SK-N-SH (cell line): ENCODE results near the gene NDUFB4.

Experiments used
- CTCF ChIP-seq: fragments of 200-600 bp; sonication (generic); IDR thresholded peaks from 2 replicates; pipeline ENCODE4 v1.6.1; 2017; ENCODE audit warnings: antibody characterized with exemption, mild to moderate bottlenecking, moderate library complexity
- EP300 ChIP-seq, 2 experiments: IDR thresholded peaks; 2 replicates each; pipeline versions ENCODE4 v1.4.0 to v1.6.1; 2012; ENCODE audit warnings: borderline replicate concordance in 1 of 2, low read depth in 1 of 2, low read length in 1 of 2
- EZH2phosphoT487 ChIP-seq: fragments of 200-600 bp; sonication (generic); IDR thresholded peaks from 2 replicates; pipeline ENCODE4 v1.6.1; 2017; ENCODE audit warnings: low read depth, mixed run types, mild to moderate bottlenecking, antibody characterized with exemption, moderate library complexity, borderline replicate concordance
- GABPA ChIP-seq: IDR thresholded peaks from 2 replicates; pipeline ENCODE4 v1.4.0; 2012; ENCODE audit warnings: low read depth, mild to moderate bottlenecking
- NRF1 ChIP-seq: IDR thresholded peaks from 2 replicates; pipeline ENCODE4 v1.6.1; 2012; ENCODE audit warnings: low read depth, mild to moderate bottlenecking, low read length
- POLR2AphosphoS5 ChIP-seq: IDR thresholded peaks from 2 replicates; pipeline ENCODE4 v1.6.1; 2012; ENCODE audit warnings: low read depth, low read length
- REST ChIP-seq: IDR thresholded peaks from 2 replicates; pipeline ENCODE4 v1.6.1; 2012; ENCODE audit warnings: mild to moderate bottlenecking, low read depth, low read length, moderate library complexity
- RFX5 ChIP-seq: IDR thresholded peaks from 2 replicates; pipeline ENCODE4 v1.6.1; 2012; ENCODE audit warnings: mild to moderate bottlenecking, improper control_type of control experiment, low read length
- TAF1 ChIP-seq: IDR thresholded peaks from 2 replicates; pipeline ENCODE4 v1.6.1; 2012; ENCODE audit warnings: low read depth, mild to moderate bottlenecking, low read length, moderate library complexity, borderline replicate concordance
- USF1 ChIP-seq: IDR thresholded peaks from 2 replicates; pipeline ENCODE4 v1.4.0; 2012; ENCODE audit warnings: low read depth, borderline replicate concordance
- YY1 ChIP-seq: IDR thresholded peaks from 2 replicates; pipeline ENCODE4 v1.4.0; 2012; ENCODE audit warnings: low read depth, mild to moderate bottlenecking

GRCh38 chr3:120646771-120647432 lies 50.8 kb downstream of the NDUFB4 start:
- TF ChIP-seq EP300 (IDR thresholded peaks at IDR 0.05; ENCODE audit: borderline replicate concordance in 1 of 2, low read depth in 1 of 2, low read length in 1 of 2) (no peak), POLR2AphosphoS5 (no peak), CTCF (no peak), TAF1 (no peak), NRF1 (no peak), EZH2phosphoT487 (no peak), RFX5 (no peak), YY1 (no peak), REST (no peak), USF1 (no peak), GABPA (no peak)
